Activated CD4-positive, CD25-positive, alpha-beta regulatory T cell treated with anti-CD3 and anti-CD28 coated beads, Interleukin-2, amount 50 U/mL, for 24 hours (primary cell): ENCODE measurements around the gene MGRN1.

Experiments used
- ATAC-seq, 2 donors: fragments of 150-1000 bp; cut with Tn5 transposase; one replicate each; pipeline ENCODE4 v1.10.0; 2021; ENCODE audit warnings: mild to moderate bottlenecking in 1 of 2, moderate library complexity in 1 of 2

MGRN1 gene

DNA sequence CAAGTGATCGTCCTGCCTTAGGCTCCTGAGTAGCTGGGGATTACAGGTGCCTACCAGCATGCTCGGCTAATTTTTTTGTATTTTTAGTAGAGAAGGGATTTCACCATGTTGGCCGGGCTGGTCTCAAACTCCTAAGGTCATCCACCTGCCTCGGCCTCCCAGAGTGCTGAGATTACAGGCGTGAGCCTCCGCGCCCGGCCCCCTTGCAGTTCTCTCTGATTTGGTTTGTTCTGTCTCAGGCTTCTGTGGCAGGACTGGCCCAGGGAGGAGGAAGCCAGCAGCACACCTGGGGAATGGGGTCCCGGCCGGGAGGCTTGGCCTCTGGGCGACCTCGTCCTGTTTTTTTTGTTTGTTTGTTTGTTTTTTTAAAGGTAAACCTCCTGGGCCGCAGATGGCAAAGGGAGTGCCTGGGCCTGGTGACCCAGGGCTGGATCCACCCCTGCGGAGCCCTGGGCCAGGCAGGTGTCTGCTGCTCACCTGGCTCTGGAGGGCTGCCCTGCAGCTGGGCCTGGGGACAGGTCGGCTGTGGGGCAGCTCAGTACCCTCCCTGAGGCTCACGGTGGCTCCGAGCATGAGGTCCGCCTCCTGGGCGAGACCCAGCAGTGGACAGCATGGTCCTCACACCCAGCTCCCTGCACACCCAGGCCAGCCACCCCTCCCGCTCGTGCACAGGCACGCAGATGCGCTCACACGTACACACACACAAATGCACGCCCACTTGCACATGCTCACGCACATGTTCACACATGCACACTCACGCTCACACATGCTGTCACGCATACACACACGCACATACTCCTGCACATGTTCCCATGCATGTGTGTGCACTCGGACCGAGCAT lies 65.5 kb downstream of the MGRN1 start:
- ATAC-seq, result no peak

DNA sequence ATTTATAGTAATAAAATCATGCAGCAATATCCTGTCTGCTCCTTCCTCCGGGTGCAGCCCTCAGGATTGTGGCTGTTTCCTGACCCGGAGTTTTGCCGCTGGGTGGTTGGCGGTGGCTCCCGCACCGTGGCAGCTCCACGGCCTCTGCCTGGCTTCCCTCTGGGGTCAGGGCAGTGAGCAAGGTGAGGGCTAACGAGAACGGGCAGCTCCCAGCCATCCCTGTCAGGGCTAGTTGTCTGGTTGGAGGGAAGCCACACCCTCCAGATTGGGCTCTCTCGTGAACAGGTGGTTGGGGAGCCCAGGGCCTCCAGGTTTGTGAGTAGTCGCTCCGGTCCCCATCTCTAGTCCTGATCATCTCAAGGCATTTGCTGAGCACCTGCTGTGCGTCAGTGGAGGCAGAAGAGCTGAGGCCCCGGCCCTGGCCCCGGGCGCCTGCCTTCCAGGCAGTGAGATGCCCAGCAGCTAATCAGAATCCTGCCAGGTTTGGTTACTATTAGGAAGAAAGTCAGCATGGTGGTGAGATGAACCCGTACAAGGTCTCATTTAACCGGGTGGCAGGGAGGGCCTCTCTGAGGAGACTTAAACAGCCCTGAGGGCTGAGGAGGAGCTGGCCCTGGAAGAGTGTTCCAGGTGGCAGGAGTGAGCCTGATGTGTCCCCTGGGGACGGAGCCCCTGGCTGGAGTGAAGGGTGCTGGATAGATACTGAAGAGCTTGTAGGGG lies 66.5 kb downstream of the MGRN1 start:
- no peak for ATAC-seq

GRCh38 chr16:4691666-4692412 lies 67.2 kb downstream of the MGRN1 start:
- no peak for ATAC-seq

- peak; percentile 4 to 5 for ATAC-seq
Observed at GRCh38 chr16:4692460-4693295, 68.1 kb downstream of the MGRN1 start.

DNA sequence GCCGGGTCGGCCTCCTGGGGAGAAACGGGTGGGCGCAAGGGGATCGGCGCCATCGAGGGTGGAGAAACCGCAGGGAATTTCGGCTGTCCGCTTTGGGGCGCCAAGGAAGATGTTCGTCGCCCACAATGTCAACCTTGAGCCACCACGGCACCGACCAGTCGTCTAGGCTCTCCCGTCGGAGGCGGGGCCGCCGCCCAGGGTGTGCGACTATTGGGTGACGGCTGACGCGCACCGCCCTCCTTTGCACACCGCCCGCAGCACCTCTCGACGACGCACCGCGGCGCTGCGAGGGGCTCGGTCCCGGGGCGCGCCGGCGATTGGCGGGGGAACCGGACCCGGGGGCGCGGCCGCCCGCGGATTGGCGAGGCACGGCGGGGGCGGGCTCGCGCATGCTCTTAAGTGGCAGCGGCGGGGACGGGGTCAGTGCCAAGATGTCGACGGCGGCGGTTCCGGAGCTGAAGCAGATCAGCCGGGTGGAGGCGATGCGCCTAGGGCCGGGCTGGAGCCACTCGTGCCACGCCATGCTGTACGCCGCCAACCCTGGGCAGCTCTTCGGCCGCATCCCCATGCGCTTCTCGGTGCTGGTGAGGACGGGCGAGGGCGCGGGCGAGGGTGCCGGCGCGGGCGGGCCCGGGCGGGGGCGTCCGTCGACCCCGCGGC lies 68.8 kb downstream of the MGRN1 start, which contains the start of gene NUDT16L1:
Gene NUDT16L1, plus strand, starts transcription at position 267 of the 660 bp plus-strand sequence. Its CDS starts 165 bp downstream, at position 432.
- peak; percentile 96 to 97 for ATAC-seq

DNA sequence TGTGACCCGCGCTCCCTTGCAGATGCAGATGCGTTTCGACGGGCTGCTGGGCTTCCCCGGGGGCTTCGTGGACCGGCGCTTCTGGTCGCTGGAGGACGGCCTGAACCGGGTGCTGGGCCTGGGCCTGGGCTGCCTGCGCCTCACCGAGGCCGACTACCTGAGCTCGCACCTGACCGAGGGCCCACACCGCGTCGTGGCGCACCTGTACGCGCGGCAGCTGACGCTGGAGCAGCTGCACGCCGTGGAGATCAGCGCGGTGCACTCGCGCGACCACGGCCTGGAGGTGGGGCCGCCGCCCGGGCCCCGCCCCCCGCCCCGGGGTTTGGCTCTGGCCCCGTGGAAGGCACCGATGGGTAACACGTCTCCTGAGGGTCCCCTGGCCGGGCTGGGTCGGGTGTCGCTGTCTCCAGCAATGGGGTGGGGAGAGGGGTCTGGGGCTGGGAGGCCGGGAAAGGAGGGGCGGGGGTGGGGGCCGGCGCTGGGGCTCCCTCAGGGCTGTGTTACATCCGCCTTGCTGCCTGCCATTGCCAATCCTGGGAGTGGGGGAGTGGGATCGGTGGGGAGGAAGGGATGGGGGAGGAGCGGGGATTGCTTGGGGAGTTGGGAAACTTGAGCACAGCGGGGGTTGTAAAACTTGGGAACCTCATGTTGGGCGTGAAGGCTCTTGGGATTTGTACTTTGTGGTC lies 69.5 kb downstream of the MGRN1 start:
- peak; percentile 25 for ATAC-seq

DNA sequence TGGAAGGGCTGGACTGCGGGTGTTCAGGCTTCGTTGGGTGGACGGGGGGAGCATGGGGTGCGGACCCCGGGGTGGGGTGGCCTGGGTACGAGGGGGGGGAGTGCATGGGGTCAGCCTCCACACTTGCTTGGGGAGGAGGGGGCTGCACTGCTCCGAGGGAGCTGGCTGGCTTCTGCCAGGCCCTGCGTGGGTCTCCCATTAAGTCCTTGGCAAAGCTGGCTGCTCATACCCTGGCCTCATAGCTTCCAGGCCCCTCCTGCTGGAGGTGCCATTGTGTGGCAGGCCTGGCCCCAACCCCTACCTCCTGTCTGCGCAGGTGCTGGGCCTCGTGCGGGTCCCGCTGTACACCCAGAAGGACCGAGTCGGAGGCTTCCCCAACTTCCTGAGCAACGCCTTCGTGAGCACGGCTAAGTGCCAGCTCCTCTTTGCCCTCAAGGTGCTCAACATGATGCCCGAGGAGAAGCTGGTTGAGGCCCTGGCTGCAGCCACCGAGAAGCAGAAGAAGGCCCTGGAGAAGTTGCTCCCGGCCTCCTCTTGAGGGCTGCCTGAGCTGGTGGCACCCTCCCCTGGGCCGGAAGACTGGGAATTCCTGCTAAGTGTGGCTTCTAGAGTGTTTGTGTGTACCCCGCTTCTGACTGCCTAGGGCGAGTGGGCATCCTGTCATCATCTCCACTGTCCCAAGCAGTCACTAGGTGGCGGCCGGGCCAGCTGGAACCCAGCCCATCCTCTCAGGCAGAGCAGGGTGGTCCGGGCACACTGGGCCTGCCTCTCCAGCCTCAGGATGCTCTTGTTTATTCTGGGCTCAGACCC lies 70.2 kb downstream of the MGRN1 start:
- ATAC-seq, result no peak

- ATAC-seq, result no peak
Observed at GRCh38 chr16:4695473-4696171, 71.0 kb downstream of the MGRN1 start.

GRCh38 chr16:4696172-4696904 lies 71.7 kb downstream of the MGRN1 start:
- ATAC-seq, result no peak

- no peak for ATAC-seq
Observed at GRCh38 chr16:4696905-4697847, 72.5 kb downstream of the MGRN1 start.

DNA sequence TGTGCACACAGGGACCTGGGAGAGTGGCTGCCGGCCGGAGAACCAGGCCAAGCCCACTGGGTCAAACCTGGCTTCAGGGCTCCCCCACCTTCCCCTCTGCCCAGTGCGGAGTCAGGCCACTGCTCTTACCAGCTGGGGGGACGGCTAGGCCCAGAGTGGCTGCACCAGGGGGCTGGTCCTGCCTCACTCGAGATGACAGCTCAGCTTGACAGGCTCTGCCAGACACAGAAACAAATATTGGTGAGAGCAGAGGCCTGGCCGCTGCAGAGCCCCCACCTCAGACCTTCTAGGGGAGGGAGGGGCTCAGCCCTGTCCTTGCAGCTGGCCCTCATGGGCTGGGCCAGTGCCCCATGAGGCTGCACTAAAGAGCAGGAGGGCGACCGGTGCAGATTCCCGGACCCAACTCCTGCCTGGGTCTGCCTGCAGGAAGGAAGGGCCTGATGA lies 73.2 kb downstream of the MGRN1 start:
- no peak for ATAC-seq

DNA sequence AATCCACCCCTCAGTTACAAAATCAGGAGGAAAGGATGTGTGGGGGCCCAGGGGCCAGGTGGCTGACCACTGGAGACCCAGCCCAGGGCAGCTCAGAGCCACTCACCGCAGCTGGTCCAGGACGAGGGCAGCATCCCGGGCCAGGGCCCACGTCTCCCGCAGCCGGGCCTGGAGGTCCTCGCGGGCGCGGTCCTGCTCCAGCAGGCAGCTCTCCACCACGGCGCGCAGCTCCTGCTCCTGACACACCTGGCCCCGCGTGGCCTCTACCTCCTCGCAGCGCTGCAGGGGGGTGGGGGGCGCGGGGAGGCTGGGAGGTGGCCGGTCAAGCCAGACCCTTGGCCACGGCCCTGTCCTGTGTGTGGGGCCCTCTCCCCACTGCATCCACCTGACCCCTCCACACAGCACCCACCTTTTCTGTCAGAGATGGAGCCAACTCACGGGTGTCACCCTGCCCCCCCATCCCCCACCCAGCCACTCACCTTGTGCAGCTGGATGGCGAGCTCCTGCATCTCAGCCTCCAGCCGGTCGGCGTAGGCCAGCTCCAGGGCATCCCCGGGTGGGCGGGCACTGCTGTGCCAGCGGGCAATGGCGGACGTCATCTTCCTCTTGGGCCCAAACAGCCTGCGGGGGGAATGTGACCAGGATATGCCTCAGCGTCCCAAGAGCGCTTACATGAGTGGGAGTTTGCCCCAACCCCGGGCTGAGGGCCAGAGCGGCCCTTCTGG lies 73.9 kb downstream of the MGRN1 start:
- ATAC-seq, result no peak

GRCh38 chr16:4699046-4699556 lies 74.5 kb downstream of the MGRN1 start:
- no peak for ATAC-seq

- peak; percentile 44 to 62 for ATAC-seq
Observed at GRCh38 chr16:4700380-4700996, 75.9 kb downstream of the MGRN1 start.

GRCh38 chr16:4700997-4701743 lies 76.5 kb downstream of the MGRN1 start:
- ATAC-seq, result no peak
